GM04503 (cell line): ENCODE measurements around the gene LRRC74B.
"Not testable (repeated sequence)": the region's sequence is repeated elsewhere in the genome, so short reads cannot be mapped to it uniquely, and the experiment has no call there.

ENCODE experiments used
- DNase-seq: peaks from one replicate; pipeline ENCODE4 v3.0.0-alpha.2; 2012; ENCODE audit warnings: low read depth

LRRC74B gene

GRCh38 chr22:21077884-21078508 is 32.2 kb downstream of the LRRC74B start:
- DNase-seq: no peak

GRCh38 chr22:21078916-21079315 is 33.2 kb downstream of the LRRC74B start:
- DNase-seq: no peak

GRCh38 chr22:21079493-21079892 is 33.7 kb downstream of the LRRC74B start:
- no peak for DNase-seq

GRCh38 chr22:21080435-21081137 is 34.8 kb downstream of the LRRC74B start:
- DNase-seq: no peak

- DNase-seq: no peak
Measured at GRCh38 chr22:21082248-21082647, 36.5 kb downstream of the LRRC74B start.

GRCh38 chr22:21087119-21087518 is 41.4 kb downstream of the LRRC74B start:
- DNase-seq: no peak

GRCh38 chr22:21087926-21088325 is 42.2 kb downstream of the LRRC74B start:
- not testable (repeated sequence) for DNase-seq

GRCh38 chr22:21091220-21091619 is 45.5 kb downstream of the LRRC74B start:
- DNase-seq: not testable (repeated sequence)

GRCh38 chr22:21092797-21093554 is 47.2 kb downstream of the LRRC74B start:
- DNase-seq: no peak

- DNase-seq: not testable (repeated sequence)
Measured at GRCh38 chr22:21093555-21094137, 47.9 kb downstream of the LRRC74B start.

- no peak for DNase-seq
Measured at GRCh38 chr22:21094911-21095772, 49.4 kb downstream of the LRRC74B start.

- no peak for DNase-seq
Measured at GRCh38 chr22:21095773-21096107, 50.0 kb downstream of the LRRC74B start.

- DNase-seq: not testable (repeated sequence)
Measured at GRCh38 chr22:21096878-21097277, 51.1 kb downstream of the LRRC74B start.

GRCh38 chr22:21098099-21098671 is 52.4 kb downstream of the LRRC74B start:
- DNase-seq: no peak

GRCh38 chr22:21099578-21099977 is 53.8 kb downstream of the LRRC74B start:
- DNase-seq: no peak

GRCh38 chr22:21100149-21101032 is 54.6 kb downstream of the LRRC74B start:
- no peak for DNase-seq

- DNase-seq: no peak
Measured at GRCh38 chr22:21101877-21102638, 56.3 kb downstream of the LRRC74B start.

- no peak for DNase-seq
Measured at GRCh38 chr22:21102659-21103267, 57.0 kb downstream of the LRRC74B start.

- no peak for DNase-seq
Measured at GRCh38 chr22:21103633-21104032, 57.9 kb downstream of the LRRC74B start.
